ENCODE measurements around the gene RNF144A.

Gene RNF144A

DNA sequence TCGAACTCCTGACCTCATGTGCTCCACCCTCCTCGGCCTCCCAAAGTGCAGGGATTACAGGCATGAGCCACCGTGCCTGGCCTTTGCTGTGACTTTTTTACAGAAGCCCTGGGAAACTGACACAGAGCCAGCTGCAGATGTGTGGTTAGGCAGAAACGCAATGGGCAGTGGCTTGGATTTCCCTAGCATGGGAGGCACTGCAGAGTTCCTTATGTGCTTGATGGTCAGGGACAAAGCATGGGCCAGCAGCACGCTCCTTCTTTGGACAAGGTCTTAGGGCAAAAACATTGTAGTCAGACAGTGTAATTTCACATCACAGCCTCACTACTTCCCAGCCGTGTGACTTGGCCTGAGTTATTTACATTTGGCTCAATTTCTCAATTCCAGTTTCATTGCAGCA is 153.9 kb downstream of the RNF144A start:
- Histone ChIP-seq H3K9me2 (replicated peaks; ENCODE audit: insufficient read depth, low read length) (no peaks in the 10 kb centered on the region), H3K9me3 (replicated peaks; ENCODE audit: insufficient read depth, low read length) (no peaks in the 10 kb centered on the region), H3K27ac (ENCODE audit: low read length) (no peak overlapping the region), H3K4me2 (ENCODE audit: low read depth, low read length) (no peak overlapping the region), H4K20me1 (ENCODE audit: insufficient read depth, low read length) (no peaks in the 10 kb centered on the region), H3K4me3 (ENCODE audit: low read length) (no peak overlapping the region), H2AFZ (ENCODE audit: low read length) (no peak overlapping the region), H3K79me2 (ENCODE audit: low read length) (no peaks in the 10 kb centered on the region), H3K36me3 (replicated peaks; ENCODE audit: insufficient read depth, low read length) (no peaks in the 10 kb centered on the region), H3K27me3 (replicated peaks; ENCODE audit: insufficient read depth, low read length) (no peaks in the 10 kb centered on the region), H3F3A (ENCODE audit: insufficient read depth, low read length) (no peaks in the 10 kb centered on the region), H3K9ac (ENCODE audit: low read length) (no peak overlapping the region), H3K4me1 (ENCODE audit: low read length) (no peaks in the 10 kb centered on the region)
- TF ChIP-seq EZH2 (optimal IDR thresholded peaks at IDR 0.05; ENCODE audit: low read depth, low read length) (no peak), EZH2phosphoT487 (IDR thresholded peaks at IDR 0.05; ENCODE audit: low read length) (no peak)
- TF ChIP-seq, protein P1, sequence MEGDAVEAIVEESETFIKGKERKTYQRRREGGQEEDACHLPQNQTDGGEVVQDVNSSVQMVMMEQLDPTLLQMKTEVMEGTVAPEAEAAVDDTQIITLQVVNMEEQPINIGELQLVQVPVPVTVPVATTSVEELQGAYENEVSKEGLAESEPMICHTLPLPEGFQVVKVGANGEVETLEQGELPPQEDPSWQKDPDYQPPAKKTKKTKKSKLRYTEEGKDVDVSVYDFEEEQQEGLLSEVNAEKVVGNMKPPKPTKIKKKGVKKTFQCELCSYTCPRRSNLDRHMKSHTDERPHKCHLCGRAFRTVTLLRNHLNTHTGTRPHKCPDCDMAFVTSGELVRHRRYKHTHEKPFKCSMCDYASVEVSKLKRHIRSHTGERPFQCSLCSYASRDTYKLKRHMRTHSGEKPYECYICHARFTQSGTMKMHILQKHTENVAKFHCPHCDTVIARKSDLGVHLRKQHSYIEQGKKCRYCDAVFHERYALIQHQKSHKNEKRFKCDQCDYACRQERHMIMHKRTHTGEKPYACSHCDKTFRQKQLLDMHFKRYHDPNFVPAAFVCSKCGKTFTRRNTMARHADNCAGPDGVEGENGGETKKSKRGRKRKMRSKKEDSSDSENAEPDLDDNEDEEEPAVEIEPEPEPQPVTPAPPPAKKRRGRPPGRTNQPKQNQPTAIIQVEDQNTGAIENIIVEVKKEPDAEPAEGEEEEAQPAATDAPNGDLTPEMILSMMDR (IDR thresholded peaks at IDR 0.05; ENCODE audit: low read length), result no peak
- DNase-seq, result no peak

DNA sequence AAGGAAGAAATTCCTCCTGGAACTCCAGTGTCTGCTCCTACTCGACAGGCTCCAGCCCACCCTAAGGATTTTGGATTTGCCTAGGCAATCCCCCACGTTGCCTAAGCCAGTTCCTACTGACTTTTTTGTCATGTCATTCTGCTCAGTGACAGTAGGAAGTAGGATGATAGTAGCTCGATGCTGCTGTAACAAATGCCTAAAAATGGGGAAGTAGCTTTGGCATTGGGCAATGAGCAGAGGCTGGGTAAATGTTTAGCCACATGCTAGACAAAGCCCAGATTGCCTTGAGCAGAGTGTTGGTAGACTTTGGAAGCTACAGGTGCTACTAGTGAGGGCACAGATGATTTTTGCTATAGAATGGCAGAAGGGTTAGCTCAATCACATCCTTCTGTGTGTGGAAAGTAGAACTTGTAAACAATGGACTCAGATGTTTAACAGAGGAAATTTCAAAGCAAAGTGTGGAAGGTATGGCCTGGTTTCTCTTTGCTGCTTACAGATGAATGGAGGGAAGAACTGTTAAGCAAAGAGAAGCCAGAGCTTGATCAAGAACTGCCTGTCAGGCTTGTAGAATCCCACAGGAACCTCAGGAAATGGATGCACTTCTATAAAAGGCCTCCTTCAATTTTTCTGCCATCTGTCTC is 154.8 kb downstream of the RNF144A start:
- Histone ChIP-seq H3K9ac (ENCODE audit: low read length) (no peak overlapping the region), H3K27me3 (replicated peaks; ENCODE audit: insufficient read depth, low read length) (no peaks in the 10 kb centered on the region), H3K4me1 (ENCODE audit: low read length) (no peaks in the 10 kb centered on the region), H3K79me2 (ENCODE audit: low read length) (no peaks in the 10 kb centered on the region), H2AFZ (ENCODE audit: low read length) (no peak overlapping the region), H3K4me3 (ENCODE audit: low read length) (no peak overlapping the region), H3K36me3 (replicated peaks; ENCODE audit: insufficient read depth, low read length) (no peaks in the 10 kb centered on the region), H4K20me1 (ENCODE audit: insufficient read depth, low read length) (no peaks in the 10 kb centered on the region), H3K9me3 (replicated peaks; ENCODE audit: insufficient read depth, low read length) (no peaks in the 10 kb centered on the region), H3K4me2 (ENCODE audit: low read depth, low read length) (no peak overlapping the region), H3K27ac (ENCODE audit: low read length) (no peak overlapping the region), H3F3A (ENCODE audit: insufficient read depth, low read length) (no peaks in the 10 kb centered on the region), H3K9me2 (replicated peaks; ENCODE audit: insufficient read depth, low read length) (no peaks in the 10 kb centered on the region)
- no peak for DNase-seq
- TF ChIP-seq, protein P1 (IDR thresholded peaks at IDR 0.05; ENCODE audit: low read length), result no peak
- TF ChIP-seq EZH2 (optimal IDR thresholded peaks at IDR 0.05; ENCODE audit: low read depth, low read length) (no peak), EZH2phosphoT487 (IDR thresholded peaks at IDR 0.05; ENCODE audit: low read length) (no peak)

DNA sequence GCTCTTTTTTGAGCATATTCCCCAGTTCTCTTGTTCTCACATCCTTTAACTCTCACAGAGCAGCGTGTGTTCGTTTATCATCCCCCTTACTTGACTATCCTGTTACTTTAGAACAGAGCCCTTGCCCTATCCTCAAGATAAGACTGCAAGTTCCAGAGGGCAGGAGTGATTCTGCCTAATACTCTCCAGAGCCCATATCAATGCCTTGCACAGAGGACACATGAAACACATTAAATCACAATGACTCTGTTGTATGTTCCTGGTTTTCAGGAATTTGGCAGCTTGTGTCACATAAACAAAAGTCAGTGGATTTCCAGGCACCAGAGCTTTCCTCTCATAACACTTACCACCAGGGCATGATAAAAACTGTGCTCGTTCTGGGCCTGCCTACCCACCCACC is 156.7 kb downstream of the RNF144A start:
- TF ChIP-seq, protein P1 (IDR thresholded peaks at IDR 0.05; ENCODE audit: low read length), result no peak
- TF ChIP-seq EZH2phosphoT487 (IDR thresholded peaks at IDR 0.05; ENCODE audit: low read length), result no peak
- no peak for TF ChIP-seq EZH2 (optimal IDR thresholded peaks at IDR 0.05; ENCODE audit: low read depth, low read length)
- Histone ChIP-seq H3K9me2 (replicated peaks; ENCODE audit: insufficient read depth, low read length) (no peaks in the 10 kb centered on the region), H3K27ac (ENCODE audit: low read length) (no peak overlapping the region), H3K4me1 (ENCODE audit: low read length) (no peaks in the 10 kb centered on the region), H3K27me3 (replicated peaks; ENCODE audit: insufficient read depth, low read length) (no peaks in the 10 kb centered on the region), H4K20me1 (ENCODE audit: insufficient read depth, low read length) (no peaks in the 10 kb centered on the region), H3K4me2 (ENCODE audit: low read depth, low read length) (no peak overlapping the region), H3K79me2 (ENCODE audit: low read length) (no peaks in the 10 kb centered on the region), H3K4me3 (ENCODE audit: low read length) (no peak overlapping the region), H3F3A (ENCODE audit: insufficient read depth, low read length) (no peaks in the 10 kb centered on the region), H3K9me3 (replicated peaks; ENCODE audit: insufficient read depth, low read length) (no peaks in the 10 kb centered on the region), H3K9ac (ENCODE audit: low read length) (no peak overlapping the region), H3K36me3 (replicated peaks; ENCODE audit: insufficient read depth, low read length) (no peaks in the 10 kb centered on the region), H2AFZ (ENCODE audit: low read length) (no peak overlapping the region)
- no peak for DNase-seq

All from MM.1S (cell line).